K562 (cell line): ENCODE results near the gene GLRX2. TPM values are rescaled to one million over a fixed set of nuclear protein-coding genes. Genes with fewer than 3 reads are reported as not detected.

Source experiments
- CREB3L1 ChIP-seq: fragments of 450-650 bp; IDR thresholded peaks from 2 replicates; pipeline ENCODE4 v1.6.1; 2014; ENCODE audit warnings: low read depth, mild to moderate bottlenecking, moderate library complexity, borderline replicate concordance
- EP400 ChIP-seq: fragments of 450-650 bp; IDR thresholded peaks from 2 replicates; pipeline ENCODE4 v1.6.1; 2017; ENCODE audit warnings: antibody characterized with exemption, mild to moderate bottlenecking, moderate library complexity
- ETV6 ChIP-seq, 3 experiments: fragments of 150-350 bp in 1 of 3; sonication (generic) in 1 of 3; formaldehyde crosslinking in 1 of 3; IDR thresholded peaks; 2 replicates each; pipeline versions ENCODE4 v1.6.1 to v1.8.0; 2014 to 2022; ENCODE audit warnings: borderline replicate concordance in 2 of 3, low read depth in 2 of 3, antibody characterized with exemption in 1 of 3, low read length in 1 of 3, mild to moderate bottlenecking in 1 of 3, missing genetic modification reagents in 1 of 3
- GTF2B ChIP-seq: IDR thresholded peaks from 2 replicates; pipeline ENCODE4 v1.6.1; 2011; ENCODE audit not compliant: insufficient read length; ENCODE audit errors: extremely low read depth
- HMBOX1 ChIP-seq: sonication (generic); IDR thresholded peaks from 2 replicates; pipeline ENCODE4 v1.6.1; 2016
- ID3 ChIP-seq, 2 experiments: fragments of 250-450 bp in 1 of 2; fragments of 450-650 bp in 1 of 2; sonication (Bioruptor Pico) in 1 of 2; IDR thresholded peaks; 2 replicates each; pipeline versions ENCODE4 v1.6.1 to v1.8.0; 2016 to 2021; ENCODE audit warnings: mild to moderate bottlenecking in 2 of 2, moderate library complexity in 2 of 2, missing compliant biosample characterization in 1 of 2, missing genetic modification characterization in 1 of 2
- MAFK ChIP-seq: IDR thresholded peaks from 2 replicates; pipeline ENCODE4 v1.6.1; 2011; ENCODE audit warnings: low read length, improper control_type of control experiment
- NRF1 ChIP-seq, 2 experiments: fragments of 450-650 bp; IDR thresholded peaks in 1 of 2; conservative IDR thresholded peaks in 1 of 2; 2 replicates each; pipeline ENCODE4 v1.6.1; 2014; ENCODE audit warnings: mild to moderate bottlenecking in 2 of 2
- PKNOX1 ChIP-seq: fragments of 450-650 bp; IDR thresholded peaks from 2 replicates; pipeline ENCODE4 v1.6.1; 2016
- RBM15 ChIP-seq: fragments of 200-400 bp; formaldehyde crosslinking; IDR thresholded peaks from 2 replicates; pipeline ENCODE4 v1.6.1; 2018; ENCODE audit warnings: mild to moderate bottlenecking, low read length, moderate library complexity; ENCODE audit not compliant: insufficient read depth
- SMAD2 ChIP-seq: fragments of 150-350 bp; IDR thresholded peaks from 2 replicates; pipeline ENCODE4 v1.6.1; 2014; ENCODE audit warnings: low read depth, mild to moderate bottlenecking, low read length
- SMARCA5 ChIP-seq: fragments of 450-650 bp; IDR thresholded peaks from 2 replicates; pipeline ENCODE4 v1.6.1; 2016
- TOE1 ChIP-seq, 2 experiments: fragments of 450-650 bp in 1 of 2; sonication (generic) in 1 of 2; formaldehyde crosslinking in 1 of 2; IDR thresholded peaks; 2 replicates each; pipeline versions ENCODE4 v1.7.1 to v1.8.0; 2016 to 2022; ENCODE audit warnings: borderline replicate concordance in 2 of 2, mild to moderate bottlenecking in 2 of 2, antibody characterized with exemption in 1 of 2, inconsistent platforms in 1 of 2, low read depth in 1 of 2, missing genetic modification reagents in 1 of 2, moderate library complexity in 1 of 2
- ZNF217 ChIP-seq: sonication (generic); formaldehyde crosslinking; IDR thresholded peaks from 2 replicates; pipeline ENCODE4 v1.8.0; 2022; ENCODE audit warnings: mild to moderate bottlenecking, missing genetic modification reagents
- ZNF609 ChIP-seq: sonication (generic); formaldehyde crosslinking; IDR thresholded peaks from 2 replicates; pipeline ENCODE4 v1.8.1; 2023; ENCODE audit warnings: missing genetic modification reagents, mild to moderate bottlenecking, borderline replicate concordance
- polyA plus RNA-seq, 8 experiments: library from polyadenylated mRNA; depleted of rRNA in 4 of 8; stranded (reverse) in 5 of 8; unstranded in 3 of 8; fragments of >200 nt; fragmentation: Nextera tagmentation in 2 of 8; fragmentation: Illumina TruSeq in 1 of 8; extraction: Ambion mirVana in 2 of 8; extraction: Trizol in 1 of 8; gene quantifications; 2 replicates each; pipeline versions ENCODE4 v1.2.1 to v1.2.3, GENCODE V29; 2011 to 2014; ENCODE audit warnings: inconsistent platforms in 1 of 8, missing spikeins in 1 of 8
- total RNA-seq, 7 experiments: library from RNA; depleted of rRNA in 6 of 7; stranded (reverse); fragments of >200 nt in 6 of 7; fragmentation: Illumina TruSeq in 2 of 7; extraction: Trizol in 2 of 7; gene quantifications; 2 replicates each; pipeline versions ENCODE4 v1.2.1 to v1.2.3, GENCODE V29; 2011 to 2021; ENCODE audit warnings: low replicate concordance in 1 of 7

GLRX2 gene
- total and polyA plus RNA-seq, 9 of the 15 experiments (the other 6 are each of a cell fraction or from before 2014, with no cell fraction given): 13.3 to 82.6 (median 55.1) TPM

GRCh38 chr1:193062698-193063463 lies 42.3 kb downstream of the GLRX2 start (continued):
- TF ChIP-seq CREB3L1 (no peak), HMBOX1 (no peak), TOE1 (IDR thresholded peaks at IDR 0.05; ENCODE audit: borderline replicate concordance) (no peak), TOE1 (CRISPR knock-in tag; IDR thresholded peaks at IDR 0.05; ENCODE audit: borderline replicate concordance, low read depth) (no peak), RBM15 (no peak), PKNOX1 (peak; percentile 38; the same call in 1 of the 2 replicates), MAFK (no peak), EP400 (no peak), ID3 (CRISPR knock-in tag; IDR thresholded peaks at IDR 0.05) (no peak), ID3 (tag; IDR thresholded peaks at IDR 0.05) (no peak), SMARCA5 (no peak), ZNF217 (CRISPR knock-in tag) (no peak), ZNF609 (CRISPR knock-in tag) (no peak), ETV6 (IDR thresholded peaks at IDR 0.05; ENCODE audit: borderline replicate concordance in 1 of 2, low read depth in 2 of 2, low read length in 1 of 2) (no peak), ETV6 (CRISPR knock-in tag; IDR thresholded peaks at IDR 0.05; ENCODE audit: borderline replicate concordance) (no peak), SMAD2 (no peak), NRF1 (conservative IDR thresholded peaks at IDR 0.05 in 1 of 2, IDR thresholded peaks at IDR 0.05 in 1 of 2) (no peak), GTF2B (no peak)
